ENCODE measurements around the gene FAM209B. TPM values are rescaled to one million over a fixed set of nuclear protein-coding genes. Genes with fewer than 3 reads are reported as not detected.

The FAM209B gene
- total RNA-seq = not detected in 2 replicates

GRCh38 chr20:56532946-56533345 is at the start of gene FAM209B:
FAM209B (plus strand) TSS chr20:56533246; CDS start chr20:56533342, 96 bp downstream.

GRCh38 chr20:56524444-56524843 is 8.6 kb upstream of the FAM209B start, which contains the start of gene FAM209A:
FAM209A (plus strand) TSS chr20:56524744; CDS start chr20:56524809, 65 bp downstream.

Other genes with a start within 250 kb of the FAM209B start
- gene FAM210B, start 174.3 kb upstream of the FAM209B start, total RNA-seq = 32.0 and 41.2 TPM in 2 replicates
- gene AURKA, start 141.0 kb upstream of the FAM209B start, total RNA-seq = 3.7 and 102 TPM in 2 replicates
- 26.7 and 44.5 TPM in 2 replicates for gene CSTF1, start 140.6 kb upstream of the FAM209B start, total RNA-seq
- gene CASS4, start 121.0 kb upstream of the FAM209B start, total RNA-seq = under 0.01 and 8.9 TPM in 2 replicates
- gene RTF2, start 64.6 kb upstream of the FAM209B start, total RNA-seq = 62.6 and 73.3 TPM in 2 replicates
- gene FAM209A, start 8.5 kb upstream of the FAM209B start, total RNA-seq = not detected in 2 replicates
- 0.44 and 27.3 TPM in 2 replicates for gene TFAP2C, start 96.1 kb downstream of the FAM209B start, total RNA-seq